SK-N-SH treated with all-trans-retinoic acid at 6 μM for 48 hours (cell line): Measurements from ENCODE around the gene COL25A1.

ENCODE experiments used
- GLIS3 ChIP-seq: fragments of 250-450 bp; sonication (Bioruptor Pico); IDR thresholded peaks from 2 replicates; pipeline ENCODE4 v1.5.0; 2020; ENCODE audit warnings: mild to moderate bottlenecking, moderate library complexity
- OSR1 ChIP-seq: fragments of 250-450 bp; sonication (Bioruptor Pico); IDR thresholded peaks from 2 replicates; pipeline ENCODE4 v1.8.0; 2022; ENCODE audit warnings: moderate library complexity, mild to moderate bottlenecking, inconsistent platforms
- PPARA ChIP-seq: fragments of 250-450 bp; sonication (Bioruptor Pico); IDR thresholded peaks from 2 replicates; pipeline ENCODE4 v1.5.0; 2020; ENCODE audit warnings: mild to moderate bottlenecking, borderline replicate concordance
- RARB ChIP-seq: fragments of 250-450 bp; sonication (Bioruptor Pico); IDR thresholded peaks from 2 replicates; pipeline ENCODE4 v1.8.0; 2021; ENCODE audit warnings: mild to moderate bottlenecking, moderate library complexity
- SNAI2 ChIP-seq: fragments of 250-450 bp; sonication (Bioruptor Pico); IDR thresholded peaks from 2 replicates; pipeline ENCODE4 v1.5.0; 2020; ENCODE audit warnings: mild to moderate bottlenecking, moderate library complexity
- ZFP3 ChIP-seq: fragments of 250-450 bp; sonication (Bioruptor Pico); IDR thresholded peaks from 2 replicates; pipeline ENCODE4 v1.5.0; 2020; ENCODE audit warnings: mild to moderate bottlenecking, moderate library complexity
- ZFP30 ChIP-seq: fragments of 450-650 bp; formaldehyde crosslinking; IDR thresholded peaks from 2 replicates; pipeline ENCODE4 v1.5.0; 2022; ENCODE audit warnings: mild to moderate bottlenecking, moderate library complexity
- TF ChIP-seq, protein P1 (sequence below): fragments of 250-450 bp; sonication (Bioruptor Pico); IDR thresholded peaks from 2 replicates; pipeline ENCODE4 v1.8.0; 2020; ENCODE audit warnings: mild to moderate bottlenecking, moderate library complexity, borderline replicate concordance

DNA sequence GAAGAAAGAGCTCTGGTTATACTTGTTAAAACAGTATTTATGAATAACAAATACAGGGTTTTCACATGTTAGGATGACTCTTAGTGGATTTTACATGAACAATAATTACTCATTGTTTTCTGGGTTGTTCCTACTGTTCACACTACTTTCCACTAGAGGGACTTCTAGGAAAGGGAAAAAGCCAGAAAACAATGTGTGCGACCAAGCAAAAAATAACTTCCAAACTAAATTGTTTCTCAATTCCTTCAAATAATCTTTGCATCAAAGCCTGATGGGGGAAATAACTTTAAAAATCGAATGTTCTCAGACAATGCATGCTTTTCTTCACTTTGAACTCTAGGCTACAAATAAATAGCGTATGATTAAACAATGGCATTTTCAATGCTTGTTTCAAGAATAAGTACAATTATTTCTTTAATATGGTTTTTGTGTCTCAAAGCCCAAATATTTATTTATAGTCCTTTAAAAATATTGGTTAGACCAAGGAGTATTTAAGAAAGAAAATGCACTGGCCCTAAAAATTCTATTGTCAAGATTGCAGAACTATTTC, 467.5 kb downstream of the COL25A1 start:
- no peak for TF ChIP-seq PPARA (CRISPR knock-in tag)
- TF ChIP-seq, protein P1, sequence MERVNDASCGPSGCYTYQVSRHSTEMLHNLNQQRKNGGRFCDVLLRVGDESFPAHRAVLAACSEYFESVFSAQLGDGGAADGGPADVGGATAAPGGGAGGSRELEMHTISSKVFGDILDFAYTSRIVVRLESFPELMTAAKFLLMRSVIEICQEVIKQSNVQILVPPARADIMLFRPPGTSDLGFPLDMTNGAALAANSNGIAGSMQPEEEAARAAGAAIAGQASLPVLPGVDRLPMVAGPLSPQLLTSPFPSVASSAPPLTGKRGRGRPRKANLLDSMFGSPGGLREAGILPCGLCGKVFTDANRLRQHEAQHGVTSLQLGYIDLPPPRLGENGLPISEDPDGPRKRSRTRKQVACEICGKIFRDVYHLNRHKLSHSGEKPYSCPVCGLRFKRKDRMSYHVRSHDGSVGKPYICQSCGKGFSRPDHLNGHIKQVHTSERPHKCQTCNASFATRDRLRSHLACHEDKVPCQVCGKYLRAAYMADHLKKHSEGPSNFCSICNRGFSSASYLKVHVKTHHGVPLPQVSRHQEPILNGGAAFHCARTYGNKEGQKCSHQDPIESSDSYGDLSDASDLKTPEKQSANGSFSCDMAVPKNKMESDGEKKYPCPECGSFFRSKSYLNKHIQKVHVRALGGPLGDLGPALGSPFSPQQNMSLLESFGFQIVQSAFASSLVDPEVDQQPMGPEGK, result no peak
- no peak for TF ChIP-seq GLIS3
- TF ChIP-seq ZFP30 (CRISPR knock-in tag), result no peak
- TF ChIP-seq OSR1 (CRISPR knock-in tag), result no peak
- no peak for TF ChIP-seq RARB (CRISPR knock-in tag)
- no peak for TF ChIP-seq SNAI2
- no peak for TF ChIP-seq ZFP3
